ENCODE data around the gene COA8. TPM values are rescaled to one million over a fixed set of nuclear protein-coding genes. Genes with fewer than 3 reads are reported as not detected.
A peak's percentile ranks its signal among the peaks of the same experiment; 100 is the strongest.

COA8 gene
- total RNA-seq, 1 experiment from 2014 or later = 38.9 TPM

- no peak overlapping the region for H3K4me3 ChIP-seq
- no peak for DNase-seq
- no peaks in the 10 kb centered on the region for H3K27me3 ChIP-seq
- no peaks in the 10 kb centered on the region for H3K36me3 ChIP-seq
- H3K9me3 ChIP-seq = no peaks in the 10 kb centered on the region
Measured at GRCh38 chr14:103611215-103611614, 48.5 kb downstream of the COA8 start.

GRCh38 chr14:103613517-103613916 lies 50.8 kb downstream of the COA8 start:
- Histone ChIP-seq H3K27me3 (no peaks in the 10 kb centered on the region), H3K9me3 (no peaks in the 10 kb centered on the region), H3K4me3 (no peak overlapping the region), H3K36me3 (no peaks in the 10 kb centered on the region)
- no peak for DNase-seq

GRCh38 chr14:103616635-103617300 lies 54.0 kb downstream of the COA8 start:
- no peaks in the 10 kb centered on the region for H3K9me3 ChIP-seq
- H3K36me3 ChIP-seq = no peaks in the 10 kb centered on the region
- DNase-seq = no peak
- no peak overlapping the region for H3K4me3 ChIP-seq
- no peaks in the 10 kb centered on the region for H3K27me3 ChIP-seq

GRCh38 chr14:103619057-103619456 lies 56.3 kb downstream of the COA8 start:
- no peak overlapping the region for H3K4me3 ChIP-seq
- H3K36me3 ChIP-seq = no peaks in the 10 kb centered on the region
- DNase-seq = no peak
- no peaks in the 10 kb centered on the region for H3K9me3 ChIP-seq
- H3K27me3 ChIP-seq = no peaks in the 10 kb centered on the region

GRCh38 chr14:103621860-103622259 lies 59.1 kb downstream of the COA8 start:
- H3K36me3 ChIP-seq = no peaks in the 10 kb centered on the region
- no peaks in the 10 kb centered on the region for H3K27me3 ChIP-seq
- no peak for DNase-seq
- H3K9me3 ChIP-seq = no peaks in the 10 kb centered on the region
- no peak overlapping the region for H3K4me3 ChIP-seq

GRCh38 chr14:103623308-103623707 lies 60.5 kb downstream of the COA8 start:
- Histone ChIP-seq H3K9me3 (no peaks in the 10 kb centered on the region), H3K4me3 (no peak overlapping the region), H3K36me3 (no peaks in the 10 kb centered on the region), H3K27me3 (no peaks in the 10 kb centered on the region)
- DNase-seq = no peak

- no peaks in the 10 kb centered on the region for H3K27me3 ChIP-seq
- no peak overlapping the region for H3K4me3 ChIP-seq
- no peak for DNase-seq
- H3K9me3 ChIP-seq = no peaks in the 10 kb centered on the region
- no peaks in the 10 kb centered on the region for H3K36me3 ChIP-seq
Measured at GRCh38 chr14:103623883-103624482, 61.2 kb downstream of the COA8 start.

GRCh38 chr14:103624860-103625259 lies 62.1 kb downstream of the COA8 start:
- H3K27me3 ChIP-seq = no peaks in the 10 kb centered on the region
- DNase-seq = peak; percentile 93
- no peaks in the 10 kb centered on the region for H3K36me3 ChIP-seq
- H3K9me3 ChIP-seq = no peaks in the 10 kb centered on the region
- no peak overlapping the region for H3K4me3 ChIP-seq

- H3K9me3 ChIP-seq = no peaks in the 10 kb centered on the region
- H3K36me3 ChIP-seq = no peaks in the 10 kb centered on the region
- H3K4me3 ChIP-seq = no peak overlapping the region
- DNase-seq = no peak
- H3K27me3 ChIP-seq = no peaks in the 10 kb centered on the region
Measured at GRCh38 chr14:103625356-103626095, 62.8 kb downstream of the COA8 start.

- DNase-seq = no peak
Measured at GRCh38 chr14:103626146-103626850, 63.5 kb downstream of the COA8 start.

GRCh38 chr14:103627073-103628025 lies 64.6 kb downstream of the COA8 start:
- Histone ChIP-seq H3K36me3 (no peaks in the 10 kb centered on the region; the same call in none of the 2 replicates), H3K4me3 (no peak overlapping the region), H3K9me3 (no peaks in the 10 kb centered on the region), H3K27me3 (no peaks in the 10 kb centered on the region)
- DNase-seq = no peak

More at GRCh38 chr14:103626146-103626850, 63.5 kb downstream of the COA8 start:
- Histone ChIP-seq H3K27me3 (no peaks in the 10 kb centered on the region), H3K9me3 (no peaks in the 10 kb centered on the region), H3K4me3 (no peak overlapping the region), H3K36me3 (no peaks in the 10 kb centered on the region; the same call in none of the 2 replicates)

GRCh38 chr14:103628221-103628683 lies 65.5 kb downstream of the COA8 start:
- peak; percentile 87 for DNase-seq

GRCh38 chr14:103628684-103629502 lies 66.1 kb downstream of the COA8 start, which contains the start of gene KLC1:
Gene KLC1, plus strand, starts transcription at chr14:103629211. Its CDS starts 25,354 bp downstream, at chr14:103654565.
- peak; percentile 71 for DNase-seq
- H3K27me3 ChIP-seq = no peaks in the 10 kb centered on the region
- H3K9me3 ChIP-seq = no peaks in the 10 kb centered on the region
- H3K36me3 ChIP-seq = no peaks in the 10 kb centered on the region; the same call in none of the 2 replicates
- H3K4me3 ChIP-seq = peak within 1 kb of the TSS; percentile 65

More at GRCh38 chr14:103628221-103628683, 65.5 kb downstream of the COA8 start:
- no peaks in the 10 kb centered on the region for H3K27me3 ChIP-seq
- no peaks in the 10 kb centered on the region; the same call in none of the 2 replicates for H3K36me3 ChIP-seq
- H3K9me3 ChIP-seq = no peaks in the 10 kb centered on the region
- H3K4me3 ChIP-seq = peak overlapping the region; percentile 65

GRCh38 chr14:103629503-103630121 lies 66.9 kb downstream of the COA8 start:
- DNase-seq = peak; percentile 51
- H3K4me3 ChIP-seq = peak overlapping the region; percentile 65
- no peaks in the 10 kb centered on the region for H3K27me3 ChIP-seq
- H3K36me3 ChIP-seq = no peaks in the 10 kb centered on the region; the same call in none of the 2 replicates
- no peaks in the 10 kb centered on the region for H3K9me3 ChIP-seq

All from MG63 (cell line).